Measurements from ENCODE around the gene VWC2. TPM values are rescaled to one million over a fixed set of nuclear protein-coding genes. Genes with fewer than 3 reads are reported as not detected.

The VWC2 gene
- total RNA-seq, 2 donors from 2014 or later, result 3.0 to 5.9 TPM

DNA sequence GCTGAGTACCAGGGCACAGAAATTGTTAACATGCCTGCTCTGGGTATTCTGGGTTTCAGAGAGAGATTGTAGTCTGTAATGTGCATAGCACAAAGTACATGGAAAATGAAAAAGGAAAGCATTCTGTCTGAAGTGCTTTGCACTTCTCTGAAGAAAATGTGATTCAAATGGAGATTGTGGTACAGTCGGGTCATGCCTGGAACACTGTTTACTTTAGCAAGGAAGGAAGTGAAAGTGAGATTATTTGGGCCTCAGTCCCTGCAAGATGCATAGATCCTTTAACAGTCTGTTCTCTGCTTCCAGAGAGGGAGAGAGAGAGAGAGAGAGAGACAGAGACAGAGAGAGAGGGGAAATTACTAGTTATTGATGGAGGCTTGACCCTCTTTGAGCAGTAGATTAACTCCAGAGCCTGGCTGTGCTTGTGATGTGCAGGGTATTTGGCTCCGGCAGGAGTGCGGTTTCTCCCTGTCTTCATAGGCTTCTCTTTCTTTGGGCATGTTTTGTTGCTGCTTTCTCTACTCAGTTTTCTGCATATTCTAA, 5.4 kb downstream of the VWC2 start:
- intact Hi-C loops (cut with DNase I), result no loop called here
- ATAC-seq (no peak), DNase-seq (no peak)

DNA sequence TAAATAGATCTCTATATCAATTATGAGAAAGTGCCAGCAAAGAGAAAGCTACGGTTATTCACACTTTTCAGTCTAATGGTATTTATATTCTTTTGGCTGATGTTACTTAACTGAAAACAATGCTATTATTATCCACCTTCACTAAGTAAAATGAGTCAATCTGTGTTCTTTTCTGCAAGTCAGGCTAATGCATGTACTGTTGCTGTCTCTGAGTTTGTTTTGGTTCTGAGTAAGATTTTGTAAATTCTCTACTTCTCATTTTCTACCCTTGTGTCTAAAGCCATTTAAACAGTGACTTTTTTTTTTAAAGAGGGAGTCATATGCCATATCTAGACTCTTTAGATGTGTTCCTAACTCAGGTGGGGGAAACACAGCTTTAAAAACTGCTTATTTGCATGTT, 7.5 kb downstream of the VWC2 start:
- ATAC-seq (no peak), DNase-seq (no peak)
- intact Hi-C loops (cut with DNase I), result loop anchor here in 1 of 2 donors (5.0 kb wide), 1 partner anchor 149 kb away; no protein-coding TSS in a partner anchor

DNA sequence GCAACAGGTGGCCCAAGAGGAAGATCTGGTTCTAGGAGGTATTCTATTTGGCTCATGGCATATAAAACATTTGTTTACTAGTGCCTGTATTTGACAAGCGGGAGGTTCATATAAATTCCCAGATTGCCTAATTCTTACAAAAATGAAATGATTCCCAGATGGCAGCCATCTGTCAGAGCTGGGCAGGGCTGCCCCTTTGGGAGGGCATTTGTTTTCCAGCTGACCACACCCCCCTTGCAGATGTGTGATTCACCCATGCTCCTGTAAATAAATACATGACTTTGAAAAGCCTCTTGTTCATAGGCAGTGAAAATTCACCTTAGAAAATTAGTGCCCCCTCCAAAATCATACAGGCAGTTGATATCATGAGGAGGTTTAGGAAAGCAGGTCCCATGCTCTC, 8.6 kb downstream of the VWC2 start:
- DNase-seq (no peak), ATAC-seq (peak in 1 of 2 donors; percentile 29)
- intact Hi-C loops (cut with DNase I), result loop anchor here in 1 of 2 donors (5.0 kb wide), 1 partner anchor 150 kb away; no protein-coding TSS in a partner anchor

DNA sequence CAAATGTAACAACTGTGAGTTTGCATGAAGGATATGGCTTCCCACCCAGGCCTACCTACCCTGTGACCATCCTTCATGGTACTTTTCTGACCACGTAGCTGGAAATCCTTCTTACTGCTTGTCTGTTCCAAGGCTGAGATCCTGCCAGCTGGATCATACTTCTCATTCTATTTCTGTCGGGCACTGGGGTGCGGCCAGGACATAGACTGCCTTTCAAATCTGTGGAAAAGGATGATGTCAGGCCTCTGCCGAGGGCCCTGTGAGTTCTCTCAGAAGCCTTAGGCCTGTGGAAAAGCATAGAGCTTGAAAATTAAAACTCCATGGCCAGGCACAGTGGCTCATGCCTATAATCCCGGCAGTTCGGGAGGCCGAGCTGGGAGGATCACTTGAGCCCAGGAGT, 10.0 kb downstream of the VWC2 start:
- intact Hi-C loops (cut with DNase I), result loop anchor here in 1 of 2 donors (5.0 kb wide), 1 partner anchor 151 kb away; no protein-coding TSS in a partner anchor
- peak; percentile 61 for DNase-seq
- peak; percentile 92 to 95 for ATAC-seq

DNA sequence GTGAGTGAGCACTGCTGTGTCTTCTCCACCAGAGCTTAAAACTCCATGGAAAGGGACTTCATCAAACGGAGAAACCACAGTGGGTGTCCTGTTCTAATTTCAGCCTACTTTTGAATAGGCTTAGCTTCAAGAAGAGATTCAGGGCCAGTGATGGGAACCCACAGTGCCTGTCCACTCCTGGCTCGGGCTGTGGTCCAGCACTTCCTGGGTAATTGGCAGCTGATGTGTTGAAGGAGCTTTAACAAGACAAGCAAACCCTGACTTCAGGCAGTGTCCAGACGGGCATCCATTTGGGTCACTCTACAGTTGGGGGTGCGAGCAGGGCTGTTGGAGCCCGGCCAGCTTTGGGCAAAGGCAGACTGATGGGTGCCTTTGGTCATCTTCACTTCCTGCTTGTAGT, 14.5 kb downstream of the VWC2 start:
- DNase-seq (no peak), ATAC-seq (peak; percentile 33 to 41)
- intact Hi-C loops (cut with DNase I), result no loop called here

DNA sequence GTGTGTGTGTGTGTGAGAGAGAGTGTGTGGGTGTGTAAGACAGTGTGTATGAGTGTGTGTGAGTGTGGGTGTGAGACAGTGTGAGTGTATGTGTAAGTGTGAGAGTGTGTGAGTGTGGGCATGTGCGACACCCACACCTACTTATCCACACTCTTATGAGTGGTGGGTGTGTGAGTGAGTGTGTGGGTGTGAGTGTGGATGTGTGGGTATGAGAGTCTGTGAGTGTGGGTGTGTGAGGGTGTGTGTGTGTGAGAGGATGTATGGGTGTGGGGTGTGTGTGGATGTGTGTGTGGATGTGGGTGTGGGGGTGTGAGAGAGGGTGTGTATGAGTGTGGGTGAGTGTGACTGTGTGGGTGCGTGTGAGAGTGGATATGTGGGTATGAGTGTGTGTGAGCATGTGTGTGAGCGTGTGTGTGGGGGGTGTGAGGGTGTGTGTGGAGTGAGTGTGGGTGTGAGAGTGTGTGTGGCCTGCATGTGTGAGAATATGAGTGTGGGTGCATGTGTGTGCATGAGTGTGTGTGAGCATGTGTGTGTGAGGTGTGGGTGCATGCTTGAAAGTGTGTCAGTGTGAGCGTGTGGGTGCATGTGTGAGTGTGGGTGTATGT, 15.1 kb downstream of the VWC2 start:
- no peak for ATAC-seq

DNA sequence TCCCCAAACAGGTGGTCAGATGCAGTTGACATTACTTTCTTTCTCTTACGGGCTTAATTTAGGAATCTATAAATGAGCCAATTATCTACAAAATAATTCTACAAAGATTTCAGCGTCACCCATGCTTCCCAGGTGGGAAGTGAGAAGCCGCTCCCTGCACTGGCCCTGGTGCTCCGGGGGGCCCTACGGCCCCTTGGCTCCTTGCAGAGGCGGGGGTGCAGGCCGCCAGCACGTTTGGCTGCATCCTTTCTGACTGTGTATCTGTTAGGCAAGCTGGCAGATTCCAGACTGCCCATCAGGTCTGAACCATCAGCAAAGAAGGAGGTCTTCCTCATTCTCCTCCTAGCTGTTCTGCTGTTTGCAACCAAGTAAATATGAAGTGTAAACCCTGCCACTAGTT, 16.3 kb downstream of the VWC2 start:
- no peak for ATAC-seq
- intact Hi-C loops (cut with DNase I), result loop anchor here (2.0 to 10.0 kb wide), 3 partner anchors 305 to 789 kb away; no protein-coding TSS in a partner anchor

More for the DNA sequence above, 15.1 kb downstream of the VWC2 start:
- DNase-seq, result no peak
- intact Hi-C loops (cut with DNase I), result no loop called here

DNA sequence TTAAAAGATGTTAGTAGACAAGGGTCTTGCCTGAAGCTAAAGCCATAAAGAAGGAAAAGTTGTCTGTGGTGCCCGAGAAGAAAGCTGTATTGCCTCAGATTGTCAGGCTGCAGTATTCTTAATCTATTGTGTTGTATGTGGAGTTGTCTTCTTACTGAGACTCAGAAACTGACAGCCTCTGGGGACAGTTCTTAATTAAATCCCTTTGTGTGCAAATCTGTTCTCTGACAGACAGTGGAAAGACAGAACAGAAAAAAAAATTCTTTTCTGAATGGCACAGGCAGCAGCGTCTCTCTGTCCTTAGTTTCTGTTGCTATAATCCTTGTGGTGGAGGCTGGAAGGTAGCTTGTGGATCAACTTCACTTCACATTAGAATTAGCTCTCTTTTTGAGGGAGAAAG, 16.8 kb downstream of the VWC2 start:
- ATAC-seq, result no peak
- no peak for DNase-seq
- intact Hi-C loops (cut with DNase I), result loop anchor here (2.0 to 10.0 kb wide), 3 partner anchors 305 to 789 kb away; no protein-coding TSS in a partner anchor

More for the DNA sequence above, 16.3 kb downstream of the VWC2 start:
- DNase-seq, result no peak

DNA sequence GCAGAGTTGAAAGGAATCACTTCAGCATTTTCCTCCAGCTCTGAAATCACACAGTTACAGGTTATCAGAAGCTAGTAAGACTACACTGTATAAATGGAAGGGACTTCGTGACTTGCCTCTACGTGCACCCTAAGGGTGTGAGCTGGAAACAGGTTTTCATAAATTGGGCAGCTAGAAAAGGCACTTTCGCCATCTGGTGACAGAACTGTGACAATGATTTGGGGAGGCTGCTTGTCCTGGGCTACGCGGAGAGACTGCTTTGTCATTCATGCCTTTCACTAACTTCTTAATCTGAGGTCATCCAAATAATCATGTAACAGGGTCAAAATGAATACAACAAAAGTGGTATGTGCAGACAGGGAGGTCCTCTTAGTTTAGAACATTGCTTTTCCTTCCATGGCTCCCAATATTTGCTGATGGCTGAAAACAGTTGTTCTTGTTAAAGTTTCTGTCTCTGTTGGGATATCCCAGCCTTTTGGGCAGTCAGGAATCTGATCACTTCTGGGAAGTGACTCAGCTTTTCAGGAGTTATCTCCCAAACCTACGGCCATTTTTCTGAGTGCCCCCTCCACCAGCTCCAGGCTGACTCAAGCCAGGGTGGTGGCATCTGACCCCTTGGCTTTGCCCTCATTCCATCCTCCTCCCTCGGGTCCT, 17.8 kb downstream of the VWC2 start:
- intact Hi-C loops (cut with DNase I), result loop anchor here (2.0 to 10.0 kb wide), 3 partner anchors 306 to 790 kb away; no protein-coding TSS in a partner anchor
- peak; percentile 65 to 77 for ATAC-seq
- DNase-seq, result no peak

DNA sequence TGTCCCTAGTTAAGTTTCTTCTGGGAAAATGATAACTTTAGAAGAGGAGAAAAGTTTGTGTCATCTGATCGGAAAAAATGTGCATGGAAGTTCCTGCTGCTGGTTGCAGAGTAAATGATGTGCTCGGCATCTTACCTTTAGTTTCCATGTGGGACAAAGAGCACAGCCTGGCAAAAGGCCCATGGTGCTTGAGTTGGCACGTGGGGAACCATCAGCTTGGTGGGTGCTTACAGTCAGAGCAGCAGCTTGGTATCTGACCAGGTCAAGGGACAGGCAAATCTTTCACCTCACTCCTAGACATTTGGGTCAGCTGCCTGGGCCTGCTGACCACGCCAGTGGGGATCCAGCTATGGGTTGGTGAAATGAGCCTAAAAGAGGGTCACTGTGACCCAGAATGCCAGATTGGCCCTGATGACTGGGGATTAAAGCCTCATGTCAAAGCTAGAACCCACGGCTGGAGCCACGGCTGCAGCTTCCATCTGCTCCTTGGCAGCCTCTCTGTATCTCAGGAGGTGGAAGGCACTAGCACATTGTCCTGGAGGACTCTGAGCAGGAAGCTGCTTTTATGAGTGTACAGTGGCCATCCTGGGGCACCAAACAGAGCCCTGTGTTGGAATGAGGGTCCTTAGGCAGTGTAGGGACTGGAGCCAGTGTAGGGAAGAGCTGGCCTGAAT, 24.7 kb downstream of the VWC2 start:
- intact Hi-C loops (cut with DNase I), result loop anchor here in 1 of 2 donors (10.0 kb wide), 1 partner anchor 313 kb away; no protein-coding TSS in a partner anchor
- ATAC-seq, result no peak
- no peak for DNase-seq

DNA sequence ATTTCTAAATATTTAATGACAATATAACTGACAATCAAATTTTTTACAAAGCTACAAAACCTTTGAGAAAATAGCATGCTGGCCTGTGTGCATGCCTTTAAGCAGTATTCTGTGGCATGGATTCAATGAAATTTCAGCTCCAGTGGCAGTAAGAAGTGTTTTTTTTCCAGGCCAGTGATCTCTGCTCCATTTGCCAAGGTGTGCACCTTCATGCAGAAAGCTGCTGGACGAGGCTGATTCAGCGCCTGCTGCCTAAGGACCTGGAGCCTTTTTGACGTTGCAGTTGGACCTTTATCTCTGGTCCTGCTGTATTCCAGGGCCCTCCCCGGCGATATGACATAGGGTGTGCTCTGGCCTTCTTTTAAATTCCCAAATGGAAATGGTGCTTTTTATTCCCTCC, 26.6 kb downstream of the VWC2 start:
- intact Hi-C loops (cut with DNase I), result no loop called here
- no peak for DNase-seq
- ATAC-seq, result no peak

DNA sequence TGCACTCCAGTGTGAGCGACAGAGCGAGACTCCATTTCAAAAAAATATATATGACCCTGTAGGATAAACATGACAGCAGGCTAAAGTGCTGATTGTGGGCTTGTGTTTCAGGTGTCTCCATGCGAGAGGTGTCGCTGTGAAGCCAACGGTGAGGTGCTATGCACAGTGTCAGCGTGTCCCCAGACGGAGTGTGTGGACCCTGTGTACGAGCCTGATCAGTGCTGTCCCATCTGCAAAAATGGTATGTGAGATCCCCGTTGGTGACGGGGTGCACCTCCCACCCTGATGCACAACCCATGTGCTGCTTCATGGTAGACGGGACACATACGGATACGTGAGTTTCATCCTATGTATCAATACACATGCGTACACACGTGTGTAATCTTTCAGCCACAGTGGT, 29.2 kb downstream of the VWC2 start:
- ATAC-seq (no peak), DNase-seq (no peak)
- intact Hi-C loops (cut with DNase I), result no loop called here

DNA sequence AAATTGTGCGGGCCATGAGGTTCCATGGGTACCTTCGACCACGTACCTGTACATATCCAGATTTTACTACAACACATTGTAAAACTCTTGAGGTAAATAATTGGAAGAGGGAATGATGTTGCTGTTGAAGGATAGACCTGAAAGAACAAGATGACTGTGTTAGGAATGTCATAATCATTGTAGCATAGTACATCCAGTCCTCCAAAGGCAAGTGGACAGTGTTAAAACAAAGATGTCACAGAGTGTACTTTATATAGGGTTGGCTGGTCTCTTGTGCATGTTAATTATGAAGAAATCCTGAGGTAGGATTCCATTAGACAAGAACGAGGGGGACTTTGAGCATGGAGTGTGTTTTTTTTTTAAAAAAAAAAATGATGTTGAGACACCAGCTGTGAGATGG, 30.4 kb downstream of the VWC2 start:
- no peak for DNase-seq
- no peak for ATAC-seq
- intact Hi-C loops (cut with DNase I), result no loop called here

DNA sequence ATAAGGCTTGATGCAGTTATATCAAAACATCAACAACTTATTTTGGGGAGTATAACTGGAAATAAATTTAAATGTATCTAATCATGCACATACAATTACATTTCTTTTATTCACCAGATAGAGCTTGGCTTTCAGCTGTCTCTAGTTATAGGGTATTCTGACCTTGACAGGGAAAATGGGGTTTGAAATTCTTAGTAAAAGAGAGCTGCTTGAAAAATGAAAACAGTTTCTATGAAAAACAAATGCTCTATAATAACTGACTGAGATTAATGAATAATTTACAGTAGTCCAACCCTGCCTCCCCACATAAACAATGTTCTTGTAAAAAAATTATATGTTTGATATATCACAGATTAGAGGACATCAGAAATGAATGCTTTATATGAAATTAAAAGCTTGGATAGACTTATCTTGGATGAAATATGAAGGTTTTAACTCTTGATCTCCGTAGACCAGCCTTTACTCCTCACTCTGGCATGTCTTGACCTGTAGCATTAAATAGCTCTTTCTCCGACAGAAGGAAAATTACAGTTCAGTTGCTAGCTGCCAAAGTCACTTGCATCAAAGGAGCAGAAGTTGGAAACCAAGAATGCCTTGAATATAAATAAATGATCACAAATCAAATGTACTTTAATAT, 32.1 kb downstream of the VWC2 start:
- DNase-seq (no peak), ATAC-seq (no peak)
- intact Hi-C loops (cut with DNase I), result no loop called here

DNA sequence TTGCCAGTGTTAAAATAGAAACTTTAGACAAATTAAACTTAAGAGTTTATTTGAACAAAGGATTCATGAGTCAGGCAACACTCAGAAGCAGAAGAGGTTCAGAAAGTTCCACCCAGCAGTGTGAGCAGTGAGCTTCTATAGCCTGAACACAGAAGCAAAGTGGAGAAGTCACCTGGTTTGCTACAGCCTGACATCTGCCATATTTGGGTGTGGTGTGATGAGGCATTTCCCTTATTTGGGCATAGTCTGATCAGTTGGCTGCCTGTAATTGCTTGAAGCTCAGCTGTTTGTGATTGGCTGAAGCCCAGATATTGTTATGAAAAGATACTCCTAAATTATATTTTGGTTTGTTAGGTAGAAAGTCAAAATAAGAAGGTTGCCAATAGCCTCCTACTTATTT, 39.1 kb downstream of the VWC2 start:
- intact Hi-C loops (cut with DNase I), result no loop called here
- no peak for ATAC-seq
- DNase-seq, result no peak

DNA sequence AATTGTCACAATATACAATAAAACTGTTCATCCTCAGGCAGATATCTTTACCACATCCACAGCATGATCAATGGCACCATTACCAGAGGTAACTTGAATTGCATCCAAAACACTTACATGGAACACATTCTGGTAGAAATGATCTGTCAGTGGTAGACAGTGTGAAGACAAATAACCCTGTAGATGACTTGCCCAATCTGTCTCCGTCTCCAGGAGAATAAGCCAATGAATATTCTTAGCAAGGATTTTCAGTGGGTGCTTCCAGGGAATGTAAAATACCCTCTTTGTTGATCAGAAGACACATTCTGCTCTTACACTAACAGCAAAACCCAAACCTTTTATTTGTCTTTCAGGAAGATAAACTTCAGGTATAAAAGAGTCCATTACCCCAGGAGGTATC, 43.8 kb downstream of the VWC2 start:
- no peak for DNase-seq
- intact Hi-C loops (cut with DNase I), result no loop called here
- ATAC-seq, result peak in 1 of 2 donors; percentile 44

DNA sequence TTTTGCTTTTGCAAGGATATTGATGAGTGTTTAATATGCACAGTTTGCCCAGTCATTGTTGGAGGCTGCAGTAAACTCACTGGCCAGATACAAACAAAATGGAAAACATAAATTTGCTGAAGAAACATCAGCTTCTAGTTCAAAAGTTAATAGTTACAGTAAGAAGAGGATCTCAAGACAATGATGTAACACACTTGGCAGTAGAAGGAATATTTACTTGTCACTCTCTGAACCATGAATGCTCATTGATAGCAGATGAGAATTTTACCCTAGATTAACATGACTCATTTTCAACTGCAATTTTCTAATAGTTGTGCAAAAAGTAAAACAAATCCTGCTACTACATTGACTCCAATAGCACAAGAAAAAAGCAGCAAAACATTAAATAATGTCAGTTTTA, 47.7 kb downstream of the VWC2 start:
- ATAC-seq (peak in 1 of 2 donors; percentile 34), DNase-seq (no peak)
- intact Hi-C loops (cut with DNase I), result no loop called here

DNA sequence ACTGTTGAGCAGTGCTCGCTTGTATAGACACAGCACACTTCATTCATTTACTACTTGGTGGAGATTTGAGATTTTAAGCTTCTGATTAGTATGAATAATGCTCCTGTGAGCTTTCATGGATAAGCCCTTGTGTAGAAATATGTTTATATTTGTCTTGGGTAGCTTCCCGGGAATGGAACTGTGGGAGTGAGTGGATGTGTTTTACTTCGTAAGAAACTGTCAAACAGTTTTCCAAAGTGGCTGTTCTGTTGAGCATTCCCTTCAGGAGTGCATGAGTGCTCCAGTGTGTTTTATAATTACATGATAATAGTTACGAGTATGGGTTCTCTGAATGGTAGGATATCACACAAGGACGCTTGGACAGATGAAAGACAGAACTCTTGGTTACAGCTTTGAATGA, 49.4 kb downstream of the VWC2 start:
- intact Hi-C loops (cut with DNase I), result no loop called here
- ATAC-seq (peak; percentile 27 to 93), DNase-seq (no peak)

DNA sequence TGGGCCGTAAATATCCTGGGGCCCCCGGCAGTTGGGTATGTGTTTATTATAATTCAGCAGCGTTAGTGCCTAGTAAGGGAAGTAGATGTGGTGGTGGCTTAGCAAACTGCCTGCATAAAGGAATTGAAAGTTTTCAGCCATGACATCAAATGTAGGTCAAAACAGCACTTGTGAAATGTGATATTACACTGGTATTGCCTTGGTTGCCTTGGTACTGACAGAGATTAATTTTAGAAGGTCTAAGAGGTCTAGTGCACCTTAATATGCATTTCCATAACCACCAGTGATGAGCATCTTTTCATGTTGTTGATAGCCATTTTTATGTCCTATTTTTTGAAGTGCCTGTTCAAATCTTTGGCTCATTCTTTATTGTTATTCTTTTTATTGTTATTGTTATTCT, 50.1 kb downstream of the VWC2 start:
- intact Hi-C loops (cut with DNase I), result no loop called here
- ATAC-seq, result peak in 1 of 2 donors; percentile 24
- no peak for DNase-seq

All from left cardiac atrium (tissue), 4 donors.